Measurements from ENCODE around the gene LSAMP. TPM values are rescaled to one million over a fixed set of nuclear protein-coding genes. Genes with fewer than 3 reads are reported as not detected.

Gene LSAMP
- total and polyA plus RNA-seq, 7 donors = 0.23 to 47.1 (median 22.9) TPM

GRCh38 chr3:115999613-116000012 lies 445.7 kb downstream of the LSAMP start:
- H3K27me3 ChIP-seq = no peaks in the 10 kb centered on the region
- DNase-seq = no peak
- no peaks in the 10 kb centered on the region for H3K9me3 ChIP-seq
- 59 to 60% methylated on average over 4 of the region's 4 CpGs for WGBS, 2 donors
- H3K4me1 ChIP-seq = peaks cover 0 to 19% (median 10%) of the 10 kb centered on the region in 4 donors
- H3K4me3 ChIP-seq = no peak overlapping the region
- TF ChIP-seq POLR2AphosphoS5 (IDR thresholded peaks at IDR 0.05) (no peak), POLR2A (IDR thresholded peaks at IDR 0.05) (no peak), EP300 (IDR thresholded peaks at IDR 0.05) (no peak), CTCF (IDR thresholded peaks at IDR 0.05) (no peak)
- no peaks in the 10 kb centered on the region for H3K36me3 ChIP-seq
- intact Hi-C loops (cut with DNase I) = no loop called here
- no peak overlapping the region for H3K27ac ChIP-seq

- no peak for DNase-seq
- Histone ChIP-seq H3K4me3 (no peak overlapping the region), H3K9me3 (no peaks in the 10 kb centered on the region), H3K36me3 (no peaks in the 10 kb centered on the region), H3K4me1 (peaks cover 0 to 19% (median 10%) of the 10 kb centered on the region in 4 donors), H3K27me3 (no peaks in the 10 kb centered on the region), H3K27ac (no peak overlapping the region)
- 64 to 67% methylated on average over 5 of the region's 5 CpGs for WGBS, 2 donors
- intact Hi-C loops (cut with DNase I) = no loop called here
- TF ChIP-seq POLR2A (IDR thresholded peaks at IDR 0.05) (no peak), CTCF (IDR thresholded peaks at IDR 0.05) (no peak), EP300 (IDR thresholded peaks at IDR 0.05) (no peak), POLR2AphosphoS5 (IDR thresholded peaks at IDR 0.05) (no peak)
Observed at GRCh38 chr3:115999001-115999585, 446.2 kb downstream of the LSAMP start.

GRCh38 chr3:115996420-115997108 lies 448.7 kb downstream of the LSAMP start:
- H3K4me3 ChIP-seq = no peak overlapping the region
- H3K27me3 ChIP-seq = no peaks in the 10 kb centered on the region
- no peak for TF ChIP-seq POLR2A (IDR thresholded peaks at IDR 0.05)
- TF ChIP-seq POLR2AphosphoS5 (IDR thresholded peaks at IDR 0.05) = no peak
- TF ChIP-seq CTCF (IDR thresholded peaks at IDR 0.05) = no peak
- no peak for TF ChIP-seq EP300 (IDR thresholded peaks at IDR 0.05)
- no peak for DNase-seq
- intact Hi-C loops (cut with DNase I) = no loop called here
- H3K36me3 ChIP-seq = no peaks in the 10 kb centered on the region
- 53 to 78% methylated on average over 3 of the region's 3 CpGs for WGBS, 2 donors
- H3K4me1 ChIP-seq = peaks cover 0 to 19% (median 9%) of the 10 kb centered on the region in 4 donors
- no peak overlapping the region for H3K27ac ChIP-seq
- H3K9me3 ChIP-seq = no peaks in the 10 kb centered on the region

- WGBS, 2 donors = 62 to 71% methylated on average over 4 of the region's 4 CpGs
Observed at GRCh38 chr3:115990669-115991068, 454.6 kb downstream of the LSAMP start.

More at GRCh38 chr3:115990669-115991068, 454.6 kb downstream of the LSAMP start:
- H3K4me3 ChIP-seq = no peak overlapping the region
- H3K27me3 ChIP-seq = no peaks in the 10 kb centered on the region
- TF ChIP-seq POLR2A (IDR thresholded peaks at IDR 0.05) = no peak
- no peak for TF ChIP-seq POLR2AphosphoS5 (IDR thresholded peaks at IDR 0.05)
- no peak for TF ChIP-seq CTCF (IDR thresholded peaks at IDR 0.05)
- TF ChIP-seq EP300 (IDR thresholded peaks at IDR 0.05) = no peak
- no peaks in the 10 kb centered on the region for H3K9me3 ChIP-seq
- no peak for DNase-seq
- intact Hi-C loops (cut with DNase I) = no loop called here
- no peaks in the 10 kb centered on the region for H3K36me3 ChIP-seq
- H3K4me1 ChIP-seq = no peaks in the 10 kb centered on the region
- H3K27ac ChIP-seq = no peak overlapping the region

Measured in sigmoid colon (tissue), 7 donors.